Spleen (tissue), 11 donors: ENCODE results near the gene PHRF1. TPM values are rescaled to one million over a fixed set of nuclear protein-coding genes. Genes with fewer than 3 reads are reported as not detected.

Experiments used
- DNase-seq: peaks from one replicate; pipeline ENCODE4 v3.0.0-alpha.2; 2020
- H3K27ac ChIP-seq, 8 donors: fragments of 200-600 bp; sonication (generic) in 7 of 8; 1 replicate in 4 of 8; 2 replicates in 4 of 8; pipeline versions ENCODE4 v1.5.0 to v1.8.0; 2016 to 2021; ENCODE audit warnings: inconsistent platforms in 4 of 8, mild to moderate bottlenecking in 4 of 8, moderate library complexity in 1 of 8
- H3K27me3 ChIP-seq, 7 donors: fragments of 200-600 bp; sonication (generic) in 6 of 7; replicated peaks in 1 of 7; 1 replicate in 4 of 7; 2 replicates in 3 of 7; pipeline versions ENCODE4 v1.5.0 to v1.8.0; 2016 to 2021; ENCODE audit warnings: inconsistent platforms in 3 of 7, mild to moderate bottlenecking in 1 of 7
- H3K36me3 ChIP-seq, 6 donors: fragments of 200-600 bp; sonication (generic) in 5 of 6; 1 replicate in 4 of 6; 2 replicates in 2 of 6; pipeline versions ENCODE4 v1.5.0 to v1.8.0; 2016 to 2021; ENCODE audit warnings: inconsistent platforms in 2 of 6
- H3K4me1 ChIP-seq, 6 donors: fragments of 200-600 bp; sonication (generic) in 5 of 6; 1 replicate in 3 of 6; 2 replicates in 3 of 6; pipeline versions ENCODE4 v1.5.0 to v1.8.0; 2016 to 2021; ENCODE audit warnings: inconsistent platforms in 3 of 6
- H3K4me3 ChIP-seq, 8 donors: fragments of 200-600 bp; sonication (generic) in 7 of 8; 1 replicate in 4 of 8; 2 replicates in 4 of 8; pipeline versions ENCODE4 v1.5.0 to v1.8.0; 2016 to 2021; ENCODE audit warnings: inconsistent platforms in 4 of 8, mild to moderate bottlenecking in 4 of 8, moderate library complexity in 2 of 8
- H3K9me3 ChIP-seq, 8 donors: fragments of 200-600 bp; sonication (generic) in 7 of 8; 1 replicate in 4 of 8; 2 replicates in 4 of 8; pipeline versions ENCODE4 v1.5.0 to v1.8.0; 2016 to 2021; ENCODE audit warnings: inconsistent platforms in 4 of 8
- CTCF ChIP-seq, 11 experiments: fragments of 200-600 bp in 7 of 11; fragments of 450-650 bp in 4 of 11; sonication (generic) in 4 of 11; IDR thresholded peaks in 8 of 11; conservative IDR thresholded peaks in 3 of 11; 1 replicate in 7 of 11; 2 replicates in 4 of 11; pipeline versions ENCODE4 v1.4.0 to v1.8.0; 2016 to 2021; ENCODE audit warnings: antibody characterized with exemption in 11 of 11, inconsistent platforms in 4 of 11, mild to moderate bottlenecking in 1 of 11
- POLR2A ChIP-seq, 3 donors: fragments of 450-650 bp; IDR thresholded peaks; one replicate each; pipeline ENCODE4 v1.5.1; 2017; ENCODE audit warnings: antibody characterized with exemption in 3 of 3, mild to moderate bottlenecking in 1 of 3
- POLR2AphosphoS5 ChIP-seq, 3 donors: sonication (generic); formaldehyde crosslinking; IDR thresholded peaks; one replicate each; pipeline ENCODE4 v1.5.1; 2017; ENCODE audit warnings: antibody characterized with exemption in 3 of 3
- WGBS, 5 donors: extraction: QIAGEN DNeasy Blood & Tissue Kit in 3 of 5; methylation state at CpG; one replicate each; pipeline versions ENCODE4 v1.1.5 to v1.1.7; 2013 to 2018; 5-methylcytosine and 5-hydroxymethylcytosine counted together
- intact Hi-C: fragments of 100-400 bp; cut with DNase I; formaldehyde crosslinking; loops from one replicate; pipeline ENCODE4 v1.15.0; 2023; ENCODE audit warnings: low total_unique reads
- polyA plus RNA-seq, 3 donors: library from polyadenylated mRNA; stranded (reverse); fragments of 200-250 nt; gene quantifications; one replicate each; pipeline ENCODE4 v1.2.1, GENCODE V29; 2013
- total RNA-seq, 7 donors: library from RNA; depleted of rRNA in 3 of 7; stranded (reverse); fragments of >200 nt in 3 of 7; fragmentation: NEBNext Ultra II Directional in 4 of 7; extraction: Animal tissue kit (Norgen Biotek cat#: 25700) in 4 of 7; gene quantifications; one replicate each; pipeline versions ENCODE4 v1.1.0 to v1.2.1, GENCODE V29; 2016 to 2021
- donor health status: healthy with polysubstance abuse.
- donor health status: DM: no; HTN: no; CAD: no; lungs with moderate emphysema.
- donor health status: DM: no; HTN: no; CAD: no.
- donor health status: Bipolar disorder and iron deficiency.
- donor health status: healthy.
- donor health status: DM: no; HTN: no; CAD: no.
- donor health status: DM: yes; HTN: yes; CAD: no.

Gene PHRF1
- total and polyA plus RNA-seq, 10 donors: 7.3 to 41.5 (median 30.6) TPM

- no peak overlapping the region for H3K27ac ChIP-seq
- no peak overlapping the region for H3K4me3 ChIP-seq
- no peaks in the 10 kb centered on the region for H3K9me3 ChIP-seq
- peaks cover 0 to 28% (median 0%) of the 10 kb centered on the region in 6 donors for H3K36me3 ChIP-seq
- intact Hi-C loops: no loop called here
- peak; percentile 52 for DNase-seq
- 81 to 91% (median 85%) methylated on average over 17 to 25 of the region's 25 CpGs for WGBS, 5 donors
- H3K4me1 ChIP-seq: peaks cover 0 to 47% (median 18%) of the 10 kb centered on the region in 6 donors
- TF ChIP-seq POLR2AphosphoS5 (IDR thresholded peaks at IDR 0.05) (no peak), CTCF (IDR thresholded peaks at IDR 0.05 in 8 of 11, conservative IDR thresholded peaks at IDR 0.05 in 3 of 11) (no peak), POLR2A (IDR thresholded peaks at IDR 0.05) (no peak)
- H3K27me3 ChIP-seq: peaks cover 0 to 47% (median 23%) of the 10 kb centered on the region in 7 donors
These were observed 47.9 kb downstream of the PHRF1 start for GRCh38 chr11:623999-624704.

DNA sequence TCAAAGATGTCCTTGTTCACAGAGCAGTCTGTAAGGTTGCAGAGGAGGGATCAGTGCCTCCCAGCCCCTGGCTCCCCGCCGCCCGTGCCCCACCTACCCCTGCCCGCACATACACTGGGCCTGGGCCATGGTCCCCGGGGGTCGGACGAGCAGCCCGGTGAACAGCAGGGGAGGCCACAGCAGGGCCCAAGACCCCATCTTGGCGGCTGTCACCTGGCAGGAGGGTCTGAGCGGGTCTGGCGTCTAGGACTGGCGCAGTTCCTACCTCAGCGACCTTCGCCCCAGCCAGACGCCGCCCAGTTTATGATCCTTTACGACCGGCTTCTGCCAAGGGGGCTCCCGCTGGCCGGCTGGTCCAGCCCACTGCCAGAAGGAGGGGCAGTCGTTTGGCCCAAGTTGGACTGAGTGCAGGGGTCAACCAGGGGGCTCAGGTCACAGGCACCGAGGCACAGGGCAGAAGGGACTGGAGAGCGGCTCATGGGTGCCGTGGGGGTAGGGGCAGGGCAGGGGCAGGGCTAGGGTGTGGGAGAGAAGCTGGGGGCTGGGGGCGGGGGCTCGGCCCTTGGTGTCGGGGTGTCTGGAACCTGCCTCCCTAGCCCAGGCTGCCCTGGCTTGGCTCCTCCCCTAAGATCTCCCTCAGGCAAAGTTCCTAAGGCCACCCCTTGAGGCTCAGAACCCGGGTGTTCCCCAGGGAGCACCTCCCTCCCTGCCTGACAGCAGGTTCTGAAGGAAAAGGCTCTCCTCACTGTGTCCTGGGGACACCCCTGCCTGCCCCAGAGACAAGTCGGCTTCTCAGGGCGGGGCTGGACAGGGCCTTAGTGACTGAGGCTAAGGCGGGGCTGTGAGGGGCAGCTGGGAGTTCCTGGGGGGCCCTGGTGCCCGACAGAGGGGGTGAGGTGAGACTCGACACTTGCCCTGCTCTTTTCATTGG lies 48.7 kb downstream of the PHRF1 start, which contains the start of gene CDHR5:
Gene CDHR5, minus strand, starts transcription at position 251 of the 931 bp plus-strand sequence. Its CDS starts 53 bp downstream, at position 198.
- H3K27me3 ChIP-seq: peaks cover 0 to 47% (median 23%) of the 10 kb centered on the region in 7 donors
- 86 to 93% (median 90%) methylated on average over 27 to 33 of the region's 33 CpGs for WGBS, 5 donors

DNA sequence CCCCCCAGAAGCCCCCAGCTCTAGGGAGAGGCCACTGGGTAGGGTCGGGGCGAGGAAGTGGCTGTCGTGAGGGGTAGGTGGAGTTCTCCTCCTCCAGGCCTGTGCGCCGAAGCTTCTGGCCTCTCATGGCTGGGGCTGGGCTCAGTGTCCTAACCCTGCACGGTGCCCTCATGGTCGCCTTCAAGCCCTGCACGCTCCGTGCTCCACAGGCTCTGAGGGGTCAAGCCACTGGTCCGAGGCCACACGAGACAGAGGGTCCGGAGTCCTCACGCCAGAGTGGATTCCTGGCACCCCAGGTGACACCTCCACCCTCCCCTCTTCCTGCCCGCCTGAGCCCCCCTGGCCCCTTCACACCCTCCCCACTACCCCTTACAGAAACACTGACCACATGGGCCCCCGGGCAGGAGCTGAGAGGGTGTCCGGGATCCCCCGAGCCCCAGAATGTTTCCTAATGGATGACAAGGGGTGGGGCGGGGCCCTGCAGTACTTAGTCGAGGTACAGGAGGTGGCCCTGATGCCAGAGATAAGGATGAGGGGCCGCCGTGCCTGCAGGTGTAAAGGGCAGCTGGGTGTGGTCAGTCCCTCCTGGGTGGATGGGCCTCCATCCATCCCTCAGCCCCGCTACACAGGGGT lies 49.5 kb downstream of the PHRF1 start:
- TF ChIP-seq CTCF (IDR thresholded peaks at IDR 0.05 in 8 of 11, conservative IDR thresholded peaks at IDR 0.05 in 3 of 11) (no peak), POLR2AphosphoS5 (IDR thresholded peaks at IDR 0.05) (peak in 1 of 3 donors; percentile 26), POLR2A (IDR thresholded peaks at IDR 0.05) (no peak)
- H3K27ac ChIP-seq: no peak overlapping the region
- H3K27me3 ChIP-seq: peaks cover 0 to 47% (median 23%) of the 10 kb centered on the region in 7 donors
- intact Hi-C loops: no loop called here
- no peaks in the 10 kb centered on the region for H3K9me3 ChIP-seq
- 77 to 86% (median 78%) methylated on average over 16 to 22 of the region's 22 CpGs for WGBS, 5 donors
- peak; percentile 65 for DNase-seq
- H3K36me3 ChIP-seq: peaks cover 0 to 21% (median 0%) of the 10 kb centered on the region in 6 donors
- no peak overlapping the region for H3K4me3 ChIP-seq
- peaks cover 0 to 42% (median 21%) of the 10 kb centered on the region in 6 donors for H3K4me1 ChIP-seq

More for the DNA sequence above, 48.7 kb downstream of the PHRF1 start, which contains the start of gene CDHR5:
- no peaks in the 10 kb centered on the region for H3K9me3 ChIP-seq
- peaks cover 0 to 21% (median 0%) of the 10 kb centered on the region in 6 donors for H3K36me3 ChIP-seq
- peak; percentile 67 for DNase-seq
- no peak within 1 kb of the TSS for H3K4me3 ChIP-seq
- no peak for TF ChIP-seq POLR2A (IDR thresholded peaks at IDR 0.05)
- TF ChIP-seq POLR2AphosphoS5 (IDR thresholded peaks at IDR 0.05): no peak
- intact Hi-C loops: no loop called here
- peaks cover 0 to 50% (median 21%) of the 10 kb centered on the region in 6 donors for H3K4me1 ChIP-seq
- no peak within 1 kb of the TSS for H3K27ac ChIP-seq
